Erythroblast (primary cell): ENCODE data around the gene NR1H2.

ENCODE experiments used
- GATA1 ChIP-seq: IDR thresholded peaks from 2 replicates; pipeline ENCODE4 v1.6.1; 2011; ENCODE audit warnings: low read depth, mild to moderate bottlenecking, control low read depth, low read length, moderate library complexity
- POLR2A ChIP-seq: IDR thresholded peaks from 2 replicates; pipeline ENCODE4 v1.6.1; 2011; ENCODE audit warnings: mild to moderate bottlenecking, low read length

DNA sequence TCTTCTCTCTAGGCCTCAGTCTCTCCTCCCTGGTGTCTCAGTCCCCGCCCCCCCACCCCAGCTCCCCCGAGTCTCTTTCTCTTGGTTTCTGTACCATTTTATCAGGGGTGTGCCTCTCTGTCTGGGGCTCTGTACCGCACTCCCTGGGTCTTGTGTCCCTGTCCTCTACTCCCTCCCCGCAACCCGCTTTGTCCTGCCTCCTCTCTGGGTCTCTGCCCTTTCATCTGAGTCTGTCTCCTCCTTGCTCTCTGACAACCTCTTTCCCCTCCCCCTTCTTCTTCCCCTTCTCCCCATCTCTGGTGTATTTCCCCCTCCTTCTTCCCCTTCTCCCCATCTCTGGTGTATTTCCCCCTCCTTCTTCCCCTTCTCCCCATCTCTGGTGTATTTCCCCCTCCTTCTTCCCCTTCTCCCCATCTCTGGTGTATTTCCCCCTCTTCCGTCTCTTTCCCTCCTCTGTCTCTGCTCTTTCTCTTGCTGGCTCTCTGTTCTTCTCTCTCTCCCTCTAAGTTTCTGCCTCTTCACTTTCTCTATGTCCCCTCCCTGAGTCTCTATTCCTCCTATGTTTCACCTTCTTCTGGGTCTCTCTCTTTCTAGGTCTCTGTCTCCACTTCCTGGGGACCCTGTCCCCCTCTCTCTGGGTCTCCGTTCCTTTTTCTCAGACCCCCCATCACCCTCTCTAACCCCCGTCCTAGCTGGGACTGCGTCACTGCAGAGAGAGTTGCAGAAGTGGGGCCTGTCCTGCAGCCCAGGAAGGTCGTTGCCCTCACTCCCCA, 44.9 kb upstream of the NR1H2 start:
- TF ChIP-seq POLR2A (no peak), GATA1 (no peak)
